Prostate gland (tissue), 2 donors: ENCODE measurements around the gene FGF9.

ENCODE experiments used
- POLR2A ChIP-seq: fragments of 450-650 bp; IDR thresholded peaks from one replicate; pipeline ENCODE4 v1.6.1; 2016; ENCODE audit warnings: antibody characterized with exemption, mild to moderate bottlenecking
- TF ChIP-seq, protein P1 (sequence below), 4 experiments: fragments of 200-600 bp in 2 of 4; fragments of 450-650 bp in 2 of 4; sonication (generic) in 2 of 4; IDR thresholded peaks; 1 replicate in 3 of 4; 2 replicates in 1 of 4; pipeline ENCODE4 v1.5.1; 2016 to 2019; ENCODE audit warnings: antibody characterized with exemption in 4 of 4, mild to moderate bottlenecking in 2 of 4, moderate library complexity in 2 of 4

GRCh38 chr13:21748166-21748565 lies 77.3 kb downstream of the FGF9 start:
- TF ChIP-seq, protein P1, sequence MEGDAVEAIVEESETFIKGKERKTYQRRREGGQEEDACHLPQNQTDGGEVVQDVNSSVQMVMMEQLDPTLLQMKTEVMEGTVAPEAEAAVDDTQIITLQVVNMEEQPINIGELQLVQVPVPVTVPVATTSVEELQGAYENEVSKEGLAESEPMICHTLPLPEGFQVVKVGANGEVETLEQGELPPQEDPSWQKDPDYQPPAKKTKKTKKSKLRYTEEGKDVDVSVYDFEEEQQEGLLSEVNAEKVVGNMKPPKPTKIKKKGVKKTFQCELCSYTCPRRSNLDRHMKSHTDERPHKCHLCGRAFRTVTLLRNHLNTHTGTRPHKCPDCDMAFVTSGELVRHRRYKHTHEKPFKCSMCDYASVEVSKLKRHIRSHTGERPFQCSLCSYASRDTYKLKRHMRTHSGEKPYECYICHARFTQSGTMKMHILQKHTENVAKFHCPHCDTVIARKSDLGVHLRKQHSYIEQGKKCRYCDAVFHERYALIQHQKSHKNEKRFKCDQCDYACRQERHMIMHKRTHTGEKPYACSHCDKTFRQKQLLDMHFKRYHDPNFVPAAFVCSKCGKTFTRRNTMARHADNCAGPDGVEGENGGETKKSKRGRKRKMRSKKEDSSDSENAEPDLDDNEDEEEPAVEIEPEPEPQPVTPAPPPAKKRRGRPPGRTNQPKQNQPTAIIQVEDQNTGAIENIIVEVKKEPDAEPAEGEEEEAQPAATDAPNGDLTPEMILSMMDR (IDR thresholded peaks at IDR 0.05), result no peak
- no peak for TF ChIP-seq POLR2A
